HEK293T (cell line): ENCODE data around the gene SLC43A2.

ENCODE experiments used
- CTCF ChIA-PET: fragments of 350-600 bp; formaldehyde crosslinking; extraction: SDS; loops from one replicate; lab custom pipeline; 2021; ENCODE audit warnings: antibody characterized with exemption, inconsistent platforms; lab: Yijun Ruan, JAX
- POLR2A ChIA-PET: fragments of 350-600 bp; formaldehyde crosslinking; extraction: SDS; loops from one replicate; lab custom pipeline; 2020; ENCODE audit warnings: antibody characterized with exemption, inconsistent platforms; lab: Yijun Ruan, JAX
- DNase-seq: peaks from one replicate; pipeline ENCODE4 v3.0.0; 2012; ENCODE audit warnings: mixed read lengths; ENCODE audit errors: extremely low spot score
- ARNT ChIP-seq: fragments of 450-650 bp; IDR thresholded peaks from 2 replicates; pipeline ENCODE4 v1.6.1; 2017; ENCODE audit warnings: mild to moderate bottlenecking
- BHLHE40 ChIP-seq: fragments of 450-650 bp; IDR thresholded peaks from 2 replicates; pipeline ENCODE4 v1.6.1; 2016; ENCODE audit warnings: mild to moderate bottlenecking, moderate library complexity, borderline replicate concordance
- CTBP1 ChIP-seq: fragments of 450-650 bp; IDR thresholded peaks from 2 replicates; pipeline ENCODE4 v1.6.1; 2016; ENCODE audit warnings: borderline replicate concordance
- ELF4 ChIP-seq: fragments of 450-650 bp; IDR thresholded peaks from 2 replicates; pipeline ENCODE4 v1.6.1; 2017; ENCODE audit warnings: antibody characterized with exemption
- FOXA1 ChIP-seq: fragments of 450-650 bp; IDR thresholded peaks from 2 replicates; pipeline ENCODE4 v1.6.1; 2016; ENCODE audit warnings: mild to moderate bottlenecking
- FOXK2 ChIP-seq: fragments of 450-650 bp; IDR thresholded peaks from 2 replicates; pipeline ENCODE4 v1.6.1; 2016; ENCODE audit warnings: mild to moderate bottlenecking
- FOXM1 ChIP-seq: fragments of 450-650 bp; IDR thresholded peaks from 2 replicates; pipeline ENCODE4 v1.6.1; 2017; ENCODE audit warnings: mild to moderate bottlenecking, borderline replicate concordance
- HDGF ChIP-seq: fragments of 450-650 bp; IDR thresholded peaks from 2 replicates; pipeline ENCODE4 v1.6.1; 2017; ENCODE audit warnings: antibody characterized with exemption, borderline replicate concordance
- L3MBTL2 ChIP-seq: fragments of 450-650 bp; conservative IDR thresholded peaks from 2 replicates; pipeline ENCODE4 v1.6.1; 2016; ENCODE audit warnings: mild to moderate bottlenecking
- LEF1 ChIP-seq: fragments of 450-650 bp; IDR thresholded peaks from 2 replicates; pipeline ENCODE4 v1.6.1; 2017; ENCODE audit warnings: mild to moderate bottlenecking, borderline replicate concordance
- NFRKB ChIP-seq: fragments of 450-650 bp; IDR thresholded peaks from 2 replicates; pipeline ENCODE4 v1.6.1; 2016; ENCODE audit warnings: mild to moderate bottlenecking, moderate library complexity
- PKNOX1 ChIP-seq: fragments of 450-650 bp; IDR thresholded peaks from 2 replicates; pipeline ENCODE4 v1.6.1; 2016
- SP1 ChIP-seq: fragments of 450-650 bp; IDR thresholded peaks from 2 replicates; pipeline ENCODE4 v1.6.1; 2017
- SUZ12 ChIP-seq: fragments of 450-650 bp; IDR thresholded peaks from 2 replicates; pipeline ENCODE4 v1.6.1; 2016; ENCODE audit warnings: mild to moderate bottlenecking
- TARDBP ChIP-seq: fragments of 450-650 bp; IDR thresholded peaks from 2 replicates; pipeline ENCODE4 v1.6.1; 2016
- ZNF384 ChIP-seq: fragments of 450-650 bp; IDR thresholded peaks from 2 replicates; pipeline ENCODE4 v1.6.1; 2016

Gene SLC43A2

DNA sequence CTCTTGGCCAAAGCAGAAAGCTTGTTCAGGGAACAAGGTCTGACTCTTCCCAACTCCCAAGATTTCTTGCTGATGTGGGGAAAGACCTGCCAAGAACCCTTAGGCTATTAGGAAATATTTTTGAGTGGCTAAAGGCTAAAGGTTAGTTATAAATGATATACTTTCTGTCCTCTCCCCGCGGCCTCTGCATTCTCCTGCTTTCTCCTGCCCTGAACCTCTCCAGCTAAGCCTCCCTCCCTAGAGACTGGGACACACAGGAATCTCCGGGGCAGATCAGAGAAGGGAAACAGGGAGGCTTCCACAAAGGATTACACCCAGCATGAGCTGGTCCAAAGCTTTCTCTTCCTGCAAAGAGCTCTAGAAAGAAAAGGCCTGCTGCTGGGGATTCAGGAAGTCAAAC is 2.3 kb downstream of the SLC43A2 start:
- DNase-seq, result no peak
- ChIA-PET POLR2A (interaction anchor here (1.2 kb wide), 1 partner anchor 110 kb away, joined by 3 read pairs; the partner anchor contains the start of gene INPP5K), CTCF (interaction anchor here (2.3 kb wide), 1 partner anchor 52 kb away, joined by 8 read pairs; no protein-coding TSS in a partner anchor)
- TF ChIP-seq L3MBTL2 (no peak), PKNOX1 (no peak), ZNF384 (no peak), BHLHE40 (no peak), TARDBP (no peak), SP1 (no peak), LEF1 (no peak), ARNT (no peak), FOXA1 (no peak), NFRKB (no peak), SUZ12 (no peak), FOXK2 (no peak), HDGF (no peak), FOXM1 (no peak)

DNA sequence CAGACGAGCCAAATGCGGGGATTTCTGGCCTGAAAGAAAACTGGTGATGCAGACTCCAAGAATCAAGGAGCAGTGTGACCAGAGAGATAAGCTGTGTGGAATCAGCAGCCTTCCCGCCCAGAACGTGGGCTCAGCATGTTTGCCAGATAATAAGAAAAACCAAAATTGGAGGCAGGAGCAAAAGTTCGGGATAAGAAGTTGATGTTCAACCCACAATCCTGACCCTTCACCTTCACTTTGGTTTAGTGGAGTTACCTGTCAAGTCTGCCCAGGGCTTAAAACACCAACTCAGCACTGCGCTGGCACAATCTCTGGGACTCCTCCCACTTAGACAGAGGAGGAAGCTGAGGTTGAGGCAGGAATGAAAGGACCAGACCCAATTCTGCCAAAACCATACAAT is 3.1 kb downstream of the SLC43A2 start:
- CTCF ChIA-PET, result interaction anchor here (2.3 kb wide), 1 partner anchor 52 kb away, joined by 8 read pairs; no protein-coding TSS in a partner anchor

DNA sequence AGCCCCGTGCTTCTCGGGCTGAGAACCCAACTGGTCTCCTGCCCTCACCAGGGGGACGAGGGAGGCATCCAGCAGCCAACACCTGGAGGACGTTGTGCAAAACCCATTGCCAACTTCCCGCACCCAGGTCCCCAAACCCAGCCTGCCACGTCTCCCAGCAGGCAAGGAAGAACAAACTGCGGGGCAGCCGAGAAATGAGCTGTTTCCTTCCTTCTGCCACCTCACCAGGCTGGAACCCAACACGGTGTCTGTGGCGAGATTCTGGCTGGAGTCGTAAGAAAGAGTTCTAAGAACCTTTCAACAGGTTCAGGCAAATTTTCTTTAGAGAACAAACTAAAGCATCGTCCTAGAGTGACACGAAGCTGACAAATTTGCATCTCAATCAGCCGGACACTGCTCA is 3.6 kb downstream of the SLC43A2 start:
- no peak for DNase-seq
- TF ChIP-seq FOXK2 (no peak), LEF1 (no peak), TARDBP (no peak), PKNOX1 (no peak), NFRKB (no peak), FOXM1 (no peak), CTBP1 (no peak), SP1 (no peak), HDGF (no peak), FOXA1 (no peak), ARNT (no peak), SUZ12 (no peak), ELF4 (no peak)
- ChIA-PET CTCF (interaction anchor here (0.6 to 2.3 kb wide), 2 partner anchors 51 to 260 kb away, joined by 4 to 8 read pairs; no protein-coding TSS in a partner anchor), POLR2A (no interaction called here)

More for the DNA sequence above, 3.1 kb downstream of the SLC43A2 start:
- POLR2A ChIA-PET, result no interaction called here
- no peak for DNase-seq
- TF ChIP-seq SP1, result no peak
- no peak for TF ChIP-seq TARDBP
- TF ChIP-seq HDGF, result no peak
- no peak for TF ChIP-seq FOXA1
- TF ChIP-seq ZNF384, result no peak
- TF ChIP-seq BHLHE40, result no peak
- TF ChIP-seq NFRKB, result no peak

DNA sequence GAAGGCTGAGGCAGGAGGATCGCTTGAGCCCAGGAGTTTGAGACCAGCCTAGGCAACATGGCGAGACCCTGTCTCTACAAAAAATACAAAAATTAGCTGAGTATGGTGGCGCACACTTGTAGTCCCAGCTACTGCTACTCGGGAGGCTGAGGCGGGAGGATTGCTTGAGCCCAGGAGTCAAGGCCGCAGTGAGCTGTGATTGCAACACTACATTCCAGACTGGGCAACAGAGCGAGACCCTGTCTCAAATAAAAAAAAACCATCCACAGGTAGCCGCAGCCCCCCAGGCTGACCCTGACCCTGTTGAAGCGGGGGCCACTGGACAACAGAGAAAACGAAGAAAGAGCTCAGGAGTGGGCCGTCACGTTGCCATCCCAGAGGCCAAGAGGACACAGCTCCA is 4.0 kb downstream of the SLC43A2 start:
- TF ChIP-seq TARDBP, result no peak
- no peak for TF ChIP-seq SUZ12
- TF ChIP-seq HDGF, result no peak
- TF ChIP-seq ARNT, result no peak
- no peak for TF ChIP-seq ELF4
- TF ChIP-seq FOXK2, result no peak
- no peak for TF ChIP-seq L3MBTL2
- no peak for TF ChIP-seq ZNF384
- no peak for TF ChIP-seq FOXM1
- TF ChIP-seq BHLHE40, result no peak
- ChIA-PET CTCF (interaction anchor here (0.5 to 0.6 kb wide), 2 partner anchors 259 to 365 kb away, joined by 3 to 4 read pairs; no protein-coding TSS in a partner anchor), POLR2A (no interaction called here)
- no peak for DNase-seq

GRCh38 chr17:1623057-1623630 is 5.5 kb downstream of the SLC43A2 start:
- ChIA-PET CTCF (interaction anchor here (2.0 kb wide), 1 partner anchor 49 kb away, joined by 5 read pairs; no protein-coding TSS in a partner anchor), POLR2A (no interaction called here)
- DNase-seq, result no peak
- TF ChIP-seq TARDBP (no peak), LEF1 (no peak), ARNT (no peak), PKNOX1 (no peak), FOXM1 (no peak), ELF4 (no peak), L3MBTL2 (no peak), BHLHE40 (no peak), CTBP1 (no peak), ZNF384 (no peak)

- no peak for DNase-seq
- ChIA-PET CTCF (interaction anchor here (2.0 kb wide), 1 partner anchor 47 kb away, joined by 5 read pairs; no protein-coding TSS in a partner anchor), POLR2A (no interaction called here)
- no peak for TF ChIP-seq NFRKB
- no peak for TF ChIP-seq ELF4
- no peak for TF ChIP-seq L3MBTL2
- no peak for TF ChIP-seq SP1
- no peak for TF ChIP-seq FOXA1
- TF ChIP-seq FOXM1, result no peak
- TF ChIP-seq ZNF384, result no peak
Observed at GRCh38 chr17:1621273-1621954, 7.2 kb downstream of the SLC43A2 start.
